Adrenal gland (tissue), 5 donors: ENCODE data around the gene AP1M1.

Experiments
- POLR2A ChIP-seq, 2 donors: fragments of 450-650 bp; IDR thresholded peaks; one replicate each; pipeline ENCODE4 v1.6.1; 2017; ENCODE audit warnings: antibody characterized with exemption in 2 of 2, mild to moderate bottlenecking in 2 of 2, moderate library complexity in 1 of 2
- TF ChIP-seq, protein P1 (sequence below), 6 experiments: fragments of 450-650 bp in 4 of 6; fragments of 200-600 bp in 2 of 6; sonication (generic) in 1 of 6; IDR thresholded peaks; 1 replicate in 5 of 6; 2 replicates in 1 of 6; pipeline versions ENCODE4 v1.5.1 to v1.8.0; 2016 to 2021; ENCODE audit warnings: antibody characterized with exemption in 6 of 6, mild to moderate bottlenecking in 2 of 6, moderate library complexity in 1 of 6
- donor health status: DM: no; HTN: no; CAD: no.

DNA sequence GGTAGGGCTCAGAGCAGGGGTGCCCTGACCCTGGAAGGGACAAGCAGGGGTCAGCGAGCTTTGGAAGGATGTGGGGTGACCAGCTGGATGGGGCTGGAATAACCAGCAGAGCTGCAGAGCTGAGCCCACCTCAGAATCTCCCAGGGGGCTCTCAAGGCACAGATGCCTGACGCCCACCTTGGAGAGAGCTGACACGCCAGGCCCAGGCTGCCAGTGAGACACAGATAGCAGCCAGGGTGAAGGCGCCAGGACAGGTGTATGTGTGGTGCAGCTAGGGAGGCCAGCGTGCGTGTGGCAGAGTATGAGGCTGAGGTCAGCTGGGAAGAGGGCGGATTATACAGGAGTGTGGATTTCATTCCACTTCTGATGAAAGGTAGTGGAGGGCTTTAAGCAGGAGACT is 8.9 kb downstream of the AP1M1 start:
- TF ChIP-seq, protein P1, sequence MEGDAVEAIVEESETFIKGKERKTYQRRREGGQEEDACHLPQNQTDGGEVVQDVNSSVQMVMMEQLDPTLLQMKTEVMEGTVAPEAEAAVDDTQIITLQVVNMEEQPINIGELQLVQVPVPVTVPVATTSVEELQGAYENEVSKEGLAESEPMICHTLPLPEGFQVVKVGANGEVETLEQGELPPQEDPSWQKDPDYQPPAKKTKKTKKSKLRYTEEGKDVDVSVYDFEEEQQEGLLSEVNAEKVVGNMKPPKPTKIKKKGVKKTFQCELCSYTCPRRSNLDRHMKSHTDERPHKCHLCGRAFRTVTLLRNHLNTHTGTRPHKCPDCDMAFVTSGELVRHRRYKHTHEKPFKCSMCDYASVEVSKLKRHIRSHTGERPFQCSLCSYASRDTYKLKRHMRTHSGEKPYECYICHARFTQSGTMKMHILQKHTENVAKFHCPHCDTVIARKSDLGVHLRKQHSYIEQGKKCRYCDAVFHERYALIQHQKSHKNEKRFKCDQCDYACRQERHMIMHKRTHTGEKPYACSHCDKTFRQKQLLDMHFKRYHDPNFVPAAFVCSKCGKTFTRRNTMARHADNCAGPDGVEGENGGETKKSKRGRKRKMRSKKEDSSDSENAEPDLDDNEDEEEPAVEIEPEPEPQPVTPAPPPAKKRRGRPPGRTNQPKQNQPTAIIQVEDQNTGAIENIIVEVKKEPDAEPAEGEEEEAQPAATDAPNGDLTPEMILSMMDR (IDR thresholded peaks at IDR 0.05), result no peak
- no peak for TF ChIP-seq POLR2A (IDR thresholded peaks at IDR 0.05)
